CD4-positive, alpha-beta T cell treated with Interleukin-21 for 1 hour (primary cell): Measurements from ENCODE around the gene PDE5A.
"Not testable (repeated sequence)": the region's sequence is repeated elsewhere in the genome, so short reads cannot be mapped to it uniquely, and the experiment has no call there.

Experiments
- DNase-seq: peaks from one replicate; pipeline ENCODE4 v3.0.0-alpha.2; 2020

The PDE5A gene

GRCh38 chr4:119455734-119456133 is 172.9 kb downstream of the PDE5A start:
- DNase-seq: not testable (repeated sequence)

DNA sequence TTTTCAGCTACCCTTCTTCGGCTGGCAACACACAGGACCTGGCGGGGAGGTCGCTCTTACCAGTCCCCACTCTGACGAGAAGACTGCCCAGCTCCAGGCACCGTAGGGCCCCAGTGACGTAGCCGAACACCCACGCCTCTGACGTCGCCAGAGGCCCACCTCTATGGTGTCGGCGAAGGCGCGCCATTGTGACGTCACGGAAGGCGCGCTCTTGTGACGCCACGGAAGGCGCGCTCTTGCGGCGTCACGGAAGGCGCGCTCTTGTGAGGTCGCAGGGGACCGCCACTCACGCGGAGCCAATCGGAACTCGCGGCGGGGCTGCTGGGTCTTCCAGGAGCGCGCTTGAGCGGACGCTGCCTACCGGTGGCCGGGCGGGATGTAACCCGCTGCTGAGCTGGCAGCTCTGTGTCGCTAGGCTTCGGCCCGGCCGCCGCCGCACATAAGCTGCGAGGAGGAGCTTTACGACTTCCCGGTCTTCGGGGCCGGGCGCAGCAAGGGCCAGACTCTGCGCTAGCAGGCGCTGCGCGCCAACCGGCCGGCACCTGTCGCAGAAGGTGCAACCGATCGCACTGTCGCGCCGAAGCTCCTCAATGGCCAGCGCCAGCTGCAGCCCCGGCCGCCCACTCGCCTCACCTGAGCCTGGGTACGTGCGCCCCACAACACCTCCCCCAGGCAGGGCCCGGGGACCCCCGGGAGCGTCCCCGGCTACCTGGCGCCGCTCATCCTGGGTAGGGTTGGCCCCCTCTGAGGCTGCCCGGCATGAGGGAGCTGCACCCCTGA is 173.9 kb downstream of the PDE5A start:
- DNase-seq: peak; percentile 98

GRCh38 chr4:119454151-119454490 is 174.5 kb downstream of the PDE5A start:
- not testable (repeated sequence) for DNase-seq

DNA sequence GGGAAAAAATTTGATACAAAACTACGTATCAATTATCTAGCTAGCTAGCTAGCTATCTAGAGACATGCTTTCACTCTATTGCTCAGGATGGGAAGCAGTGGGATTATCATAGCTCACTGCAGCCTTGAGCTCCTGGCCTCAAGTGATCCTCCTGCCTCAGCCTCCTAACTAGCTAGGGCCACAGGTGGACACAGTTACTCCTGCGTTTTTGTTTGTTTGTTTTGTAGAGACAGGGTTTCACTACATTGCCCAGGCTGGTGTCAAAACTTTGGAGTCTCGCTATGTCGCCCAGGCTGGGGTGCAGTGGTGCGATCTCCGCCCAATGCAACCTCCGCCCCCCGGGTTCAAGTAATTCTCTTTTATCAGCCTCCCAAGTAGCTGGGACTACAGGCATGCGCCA is 175.3 kb downstream of the PDE5A start:
- DNase-seq: not testable (repeated sequence)

- not testable (repeated sequence) for DNase-seq
These were observed 178.8 kb downstream of the PDE5A start for GRCh38 chr4:119449851-119450250.
